ENCODE results near the gene FOXC1.

- TF ChIP-seq POLR2A (IDR thresholded peaks at IDR 0.05): no peak
- no peak for TF ChIP-seq CTCF (IDR thresholded peaks at IDR 0.05)
- TF ChIP-seq POLR2AphosphoS5 (IDR thresholded peaks at IDR 0.05): peak; percentile 52
Measured at GRCh38 chr6:1612299-1612973, 2.7 kb downstream of the FOXC1 start.
